ENCODE results near the gene PAFAH1B1.
A peak's percentile ranks its signal among the peaks of the same experiment; 100 is the strongest.

The PAFAH1B1 gene

GRCh38 chr17:2704031-2704889, 110.8 kb downstream of the PAFAH1B1 start:
- DNase-seq, result no peak

DNA sequence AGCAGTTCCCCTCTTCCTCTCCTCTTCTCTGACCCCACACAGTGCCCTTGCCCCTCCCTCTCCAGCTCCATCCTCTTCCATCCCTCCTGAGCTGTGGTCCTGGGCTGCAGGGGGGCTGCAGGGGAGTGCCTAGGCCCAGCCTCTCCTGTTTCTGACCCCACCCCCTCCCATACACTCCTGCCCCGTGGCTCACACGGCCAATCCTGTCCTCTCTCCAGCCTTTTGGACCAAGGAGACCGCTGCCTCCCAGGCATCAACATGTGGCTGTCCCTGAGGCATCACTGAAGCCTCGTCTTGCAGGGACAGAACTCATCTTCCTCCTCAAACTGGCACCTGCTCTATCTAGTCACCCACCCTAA, 111.4 kb downstream of the PAFAH1B1 start:
- no peak for DNase-seq

GRCh38 chr17:2705263-2705662, 111.8 kb downstream of the PAFAH1B1 start:
- no peak for DNase-seq

DNA sequence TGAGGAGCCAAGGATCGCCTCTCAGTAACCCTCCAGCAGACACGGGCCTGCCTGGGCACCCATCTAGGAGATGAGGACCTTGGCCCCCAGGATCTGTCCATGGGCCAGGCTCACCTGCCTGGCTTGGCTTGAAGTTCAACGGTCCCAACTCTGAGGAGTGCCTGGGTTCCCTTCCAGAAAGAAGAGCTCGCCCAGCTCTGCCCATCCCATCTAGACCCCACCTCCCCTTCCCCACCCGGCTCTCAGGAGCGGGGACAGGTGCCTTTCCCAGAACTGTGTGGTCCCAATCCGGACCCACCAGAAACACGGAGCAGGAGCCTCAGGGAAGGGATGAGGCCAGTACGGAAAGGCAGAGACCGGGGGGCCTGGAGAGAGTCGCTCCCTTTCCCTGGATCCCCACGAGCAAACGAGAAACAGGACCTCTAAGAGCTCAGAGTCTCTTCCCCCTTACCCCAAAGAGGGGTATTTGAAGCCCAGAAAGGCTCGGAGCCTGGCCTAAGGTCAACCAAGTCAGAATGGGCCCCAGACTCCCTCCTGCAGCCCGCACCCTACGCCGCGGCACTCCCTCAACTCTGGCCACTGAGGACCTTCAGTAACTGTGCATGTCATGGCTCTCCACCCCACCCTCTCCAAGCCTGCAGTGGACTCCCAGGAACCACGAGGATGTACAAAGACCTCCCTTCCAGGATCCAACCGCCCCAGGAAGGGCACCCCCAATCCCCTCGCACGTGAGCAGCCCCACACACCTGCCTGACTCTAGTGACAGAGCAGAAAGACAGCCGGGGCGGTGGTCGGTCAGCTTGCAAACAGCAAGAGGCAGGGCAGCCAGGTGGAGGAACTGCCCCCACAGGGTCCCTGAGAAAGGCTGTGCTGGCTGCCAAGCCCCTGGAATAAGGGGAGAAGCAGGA, 112.7 kb downstream of the PAFAH1B1 start:
- DNase-seq, result no peak

DNA sequence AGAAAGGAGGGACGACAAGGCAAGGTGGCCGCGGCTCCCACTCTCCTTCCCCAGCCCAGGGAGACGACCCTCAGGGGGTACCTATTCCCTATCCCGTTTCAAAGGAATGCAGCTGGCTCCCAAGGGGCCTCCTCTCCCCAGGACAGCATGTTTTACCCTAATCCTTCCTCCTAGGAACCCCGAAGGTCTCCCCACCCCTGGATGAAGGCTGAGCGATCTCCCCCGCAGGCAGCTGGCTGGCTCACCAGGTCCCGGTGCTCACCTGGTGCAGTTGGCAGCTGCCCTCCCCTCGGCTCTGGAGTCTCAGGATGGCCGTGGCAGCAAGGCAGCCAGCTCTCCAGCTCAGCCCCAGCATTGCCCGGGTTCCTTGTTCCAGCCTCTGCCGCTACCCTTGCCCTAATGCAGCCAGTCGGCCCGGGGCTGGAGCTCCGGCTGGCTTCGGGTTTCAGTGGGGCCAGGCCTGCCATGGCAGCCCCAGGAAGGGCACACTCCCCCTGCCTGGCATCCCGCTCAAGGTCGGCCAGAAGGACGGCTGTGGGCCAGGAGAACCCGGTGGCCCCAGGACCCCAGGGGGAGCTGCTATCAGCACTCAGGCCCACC, 113.6 kb downstream of the PAFAH1B1 start:
- DNase-seq, result no peak

- DNase-seq, result peak; percentile 45
Measured at GRCh38 chr17:2707721-2708584, 114.5 kb downstream of the PAFAH1B1 start.

GRCh38 chr17:2708585-2709182, 115.2 kb downstream of the PAFAH1B1 start:
- DNase-seq, result no peak

DNA sequence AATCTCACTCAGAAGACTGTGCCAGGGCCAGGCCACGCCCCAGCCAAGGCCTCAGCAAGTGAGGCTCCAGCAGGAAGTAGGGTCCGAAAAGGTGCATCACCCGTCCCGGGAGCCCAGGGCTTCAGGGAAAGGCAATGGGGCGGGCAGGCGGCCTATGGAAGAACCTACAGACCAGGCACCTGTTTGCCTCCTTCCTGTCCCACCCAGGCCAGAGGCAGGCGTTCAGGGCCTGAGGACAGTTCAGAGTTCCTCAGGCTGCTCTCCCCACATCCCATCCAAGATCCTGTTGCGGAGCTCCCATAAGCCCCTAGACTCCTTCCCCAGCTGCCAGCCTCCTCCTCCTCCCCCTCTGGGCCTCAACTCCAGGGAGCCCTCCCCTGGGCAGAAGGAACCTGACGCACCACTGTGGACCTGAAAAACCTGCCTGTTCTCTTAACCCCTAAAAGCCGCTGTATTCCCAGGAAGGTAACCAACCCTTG, 115.8 kb downstream of the PAFAH1B1 start:
- DNase-seq, result no peak

GRCh38 chr17:2710071-2710802, 116.8 kb downstream of the PAFAH1B1 start:
- peak; percentile 26 for DNase-seq

DNA sequence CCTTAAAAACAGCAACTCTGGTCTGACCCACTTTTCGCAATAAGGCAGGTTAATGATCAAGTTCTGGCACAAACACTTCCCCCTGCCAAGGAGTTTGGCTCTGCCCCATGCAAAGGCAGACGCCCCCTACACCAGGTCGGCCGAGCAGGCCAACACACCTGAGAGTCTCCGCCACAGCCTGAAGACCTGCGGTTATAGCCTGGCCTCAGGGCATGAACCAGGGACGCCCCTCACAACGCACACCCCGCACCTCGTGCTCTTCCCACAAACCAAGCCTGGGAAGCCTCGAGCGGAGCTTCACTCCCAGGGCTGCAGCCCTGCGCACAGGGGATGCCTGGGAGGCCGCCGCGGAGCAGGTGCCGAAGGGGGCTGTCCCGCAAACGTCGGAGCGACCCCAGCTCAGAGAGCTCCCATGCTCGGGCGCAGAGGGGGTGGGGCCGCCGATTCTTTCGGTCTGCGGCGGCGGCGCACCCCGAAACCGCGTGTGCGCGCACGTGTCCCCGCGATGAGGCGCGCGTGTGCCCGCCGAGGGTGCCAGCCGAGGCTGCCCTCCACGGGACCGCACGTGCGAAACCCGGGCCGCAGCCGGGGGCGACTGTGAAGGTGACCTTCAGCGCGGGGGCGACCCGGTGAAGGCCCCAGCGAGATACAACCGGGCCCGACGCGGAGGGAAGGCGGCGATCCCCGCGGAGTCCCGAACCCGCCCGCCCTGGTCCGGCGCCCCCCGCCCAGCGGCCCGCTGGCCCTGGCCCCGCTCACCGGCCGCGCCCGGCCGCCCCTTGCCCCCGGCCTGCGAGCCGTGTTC, 117.6 kb downstream of the PAFAH1B1 start:
- DNase-seq, result peak; percentile 43

GRCh38 chr17:2711608-2712299, 118.3 kb downstream of the PAFAH1B1 start, which contains the start of gene CLUH:
Gene CLUH (minus strand): TSS chr17:2711764. CDS start chr17:2711661, 103 bp downstream.
- peak; percentile 98 for DNase-seq

DNA sequence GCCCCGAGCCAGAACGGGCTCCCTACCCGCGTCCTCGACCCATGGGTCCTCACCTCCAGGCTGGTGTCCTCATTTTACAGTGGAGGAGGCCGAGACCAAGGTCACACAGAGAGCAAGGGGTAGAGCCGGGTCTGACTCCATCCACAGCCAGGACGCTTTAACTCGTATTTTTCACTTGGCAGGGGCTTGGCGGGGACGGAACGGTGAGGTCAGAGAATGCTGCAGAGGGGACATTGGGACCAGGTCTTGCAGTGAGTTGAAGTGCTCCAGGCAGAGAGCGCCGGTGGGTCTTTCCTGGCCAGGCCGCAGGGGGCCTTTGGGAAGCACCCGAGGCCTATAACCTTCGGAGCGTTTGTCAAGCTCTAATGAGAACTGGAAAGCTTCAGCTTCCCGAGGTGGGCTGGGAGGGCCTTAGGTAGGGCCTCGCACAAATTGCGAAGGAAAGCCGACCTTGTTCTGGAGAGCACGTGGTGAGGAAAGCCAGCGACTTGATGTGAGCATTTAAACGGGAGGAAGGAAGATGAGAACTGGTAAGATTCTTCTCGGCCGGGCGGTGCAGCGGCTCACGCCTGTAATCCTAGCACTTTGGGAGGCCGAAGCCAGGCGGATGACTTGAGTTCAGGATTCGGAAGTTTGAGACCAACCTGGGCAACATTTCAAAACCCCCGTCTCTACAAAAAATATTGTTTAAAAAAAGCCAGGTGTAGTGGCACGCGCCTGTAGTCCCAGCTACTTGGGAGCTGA, 119.0 kb downstream of the PAFAH1B1 start:
- peak; percentile 74 for DNase-seq

DNA sequence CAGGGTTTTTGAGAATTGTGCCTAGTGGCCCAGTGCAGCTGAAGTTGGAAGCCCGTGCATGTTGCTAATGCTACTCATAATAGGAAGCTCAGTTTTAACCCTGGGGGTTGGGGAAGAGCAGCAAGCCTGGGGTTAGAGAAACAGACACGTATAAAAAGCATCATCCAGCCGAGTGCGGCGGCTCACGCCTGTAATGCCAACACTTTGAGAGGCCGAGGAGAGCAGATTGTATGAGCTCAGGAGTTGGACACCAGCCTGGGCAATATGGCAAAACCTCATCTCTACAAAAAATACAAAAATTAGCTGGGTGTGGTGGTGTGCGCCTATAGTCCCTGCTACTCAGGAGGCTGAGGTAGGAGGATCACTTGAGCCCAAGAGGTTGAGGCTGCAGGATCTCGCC, 120.4 kb downstream of the PAFAH1B1 start:
- DNase-seq, result no peak

GRCh38 chr17:2716649-2717048, 123.2 kb downstream of the PAFAH1B1 start:
- peak; percentile 37 for DNase-seq

GRCh38 chr17:2718150-2718938, 124.9 kb downstream of the PAFAH1B1 start:
- no peak for DNase-seq

DNA sequence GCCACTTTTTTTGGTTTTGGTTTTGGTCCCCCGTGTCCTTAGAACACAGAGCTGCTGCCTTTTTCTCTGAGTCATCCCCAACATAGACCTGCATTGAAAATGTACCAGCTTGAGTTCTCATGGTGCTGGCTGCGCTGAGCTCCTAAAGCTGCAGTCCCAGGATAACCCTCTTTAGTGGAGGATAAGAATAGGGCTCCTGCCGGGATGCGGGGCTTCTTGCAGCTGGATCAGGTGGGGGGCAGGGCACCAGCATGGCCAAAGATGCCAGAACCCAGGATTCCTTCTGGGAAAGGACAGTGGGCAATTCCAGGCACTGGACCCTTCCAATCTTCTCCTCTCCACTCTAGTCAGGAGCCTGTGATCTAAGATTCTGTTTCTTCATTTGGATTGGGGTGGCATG, 126.4 kb downstream of the PAFAH1B1 start:
- DNase-seq, result no peak

DNA sequence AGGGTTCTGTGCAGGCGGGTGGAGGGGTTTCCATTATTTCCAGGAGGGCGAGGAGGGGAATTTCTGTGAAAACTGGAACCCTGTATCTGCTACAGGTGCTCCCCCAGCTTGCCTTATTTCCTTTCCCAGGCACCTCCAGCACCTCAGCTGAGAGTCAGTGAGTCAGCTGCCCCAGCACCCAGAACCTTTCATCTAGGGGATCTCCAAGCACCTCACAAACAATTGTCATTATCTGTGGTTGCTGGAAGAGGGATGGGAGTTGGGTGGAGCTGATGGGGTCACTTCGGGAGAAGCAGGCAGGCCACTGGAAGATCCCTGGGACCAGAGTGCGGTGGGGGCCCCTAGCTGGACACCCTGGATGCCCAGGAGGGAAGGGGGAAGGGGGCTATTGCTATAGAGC, 128.1 kb downstream of the PAFAH1B1 start:
- DNase-seq, result no peak

GRCh38 chr17:2722611-2723010, 129.2 kb downstream of the PAFAH1B1 start:
- no peak for DNase-seq

Measured in OCI-M1 (cell line).